Mesenchymal stem cell (in vitro differentiated cells and primary cell): ENCODE results near the gene ECE1.
"Not testable (repeated sequence)": the region's sequence is repeated elsewhere in the genome, so short reads cannot be mapped to it uniquely, and the experiment has no call there.

Experiments
- DNase-seq: peaks from one replicate; pipeline ENCODE4 v3.0.0-alpha.2; 2013
- H2AFZ ChIP-seq: one replicate; pipeline ENCODE4 v1.6.1; 2013; ENCODE audit warnings: low read depth, mild to moderate bottlenecking, control low read depth, inconsistent platforms, low read length, moderate library complexity
- H2AK5ac ChIP-seq: 2 replicates; pipeline ENCODE4 v1.6.1; 2013; ENCODE audit warnings: low read length, moderate library complexity, mild to moderate bottlenecking, inconsistent platforms; ENCODE audit not compliant: severe bottlenecking
- H2BK120ac ChIP-seq: one replicate; pipeline ENCODE4 v1.6.1; 2013; ENCODE audit warnings: low read depth, mild to moderate bottlenecking, inconsistent platforms, low read length, moderate library complexity
- H2BK12ac ChIP-seq, 2 experiments: one replicate each; pipeline ENCODE4 v1.6.1; 2013; ENCODE audit warnings: inconsistent platforms in 2 of 2, low read length in 2 of 2, mild to moderate bottlenecking in 2 of 2, moderate library complexity in 2 of 2, control low read depth in 1 of 2
- H2BK15ac ChIP-seq: one replicate; pipeline ENCODE4 v1.6.1; 2013; ENCODE audit warnings: mild to moderate bottlenecking, low read depth, inconsistent platforms; ENCODE audit not compliant: poor library complexity, severe bottlenecking
- H2BK5ac ChIP-seq: 2 replicates; pipeline ENCODE4 v1.6.1; 2013; ENCODE audit warnings: low read depth, mild to moderate bottlenecking, low read length, control low read depth, inconsistent platforms; ENCODE audit not compliant: poor library complexity, severe bottlenecking
- H3K14ac ChIP-seq, 2 experiments: one replicate each; pipeline ENCODE4 v1.6.1; 2013; ENCODE audit warnings: inconsistent platforms in 2 of 2, low read length in 2 of 2, control low read depth in 1 of 2, mild to moderate bottlenecking in 1 of 2, moderate library complexity in 1 of 2
- H3K18ac ChIP-seq, 2 experiments: one replicate each; pipeline ENCODE4 v1.6.1; 2013; ENCODE audit warnings: inconsistent platforms in 2 of 2, low read length in 2 of 2, control low read depth in 1 of 2, low read depth in 1 of 2, mild to moderate bottlenecking in 1 of 2
- H3K23ac ChIP-seq, 2 experiments: one replicate each; pipeline ENCODE4 v1.6.1; 2013; ENCODE audit warnings: inconsistent platforms in 2 of 2, low read length in 2 of 2, mild to moderate bottlenecking in 2 of 2, moderate library complexity in 2 of 2, control low read depth in 1 of 2
- H3K27ac ChIP-seq: 2 replicates; pipeline ENCODE4 v1.5.1; 2013; ENCODE audit warnings: mild to moderate bottlenecking, moderate library complexity, low read length, control low read depth, inconsistent platforms; ENCODE audit not compliant: poor library complexity, severe bottlenecking
- H3K27me3 ChIP-seq, 2 experiments: 2 replicates each; pipeline versions ENCODE4 v1.6.1 to v1.7.0; 2013; ENCODE audit warnings: low read length in 2 of 2, mild to moderate bottlenecking in 2 of 2, moderate library complexity in 2 of 2, control low read depth in 1 of 2, inconsistent platforms in 1 of 2; ENCODE audit not compliant: control insufficient read depth in 1 of 2, insufficient read depth in 1 of 2
- H3K36me3 ChIP-seq, 2 experiments: 2 replicates each; pipeline versions ENCODE4 v1.6.1 to v1.7.0; 2013; ENCODE audit warnings: low read length in 2 of 2, control low read depth in 1 of 2, inconsistent platforms in 1 of 2, low read depth in 1 of 2, mild to moderate bottlenecking in 1 of 2; ENCODE audit not compliant: insufficient read depth in 2 of 2, control insufficient read depth in 1 of 2
- H3K4ac ChIP-seq, 2 experiments: one replicate each; pipeline ENCODE4 v1.6.1; 2013; ENCODE audit warnings: inconsistent platforms in 2 of 2, low read length in 2 of 2, mild to moderate bottlenecking in 2 of 2, moderate library complexity in 2 of 2, control low read depth in 1 of 2, low read depth in 1 of 2
- H3K4me1 ChIP-seq: 2 replicates; pipeline ENCODE4 v1.6.1; 2013; ENCODE audit warnings: low read depth, low read length, control low read depth; ENCODE audit not compliant: control insufficient read depth, insufficient read depth
- H3K4me2 ChIP-seq: 2 replicates; pipeline ENCODE4 v1.6.1; 2013; ENCODE audit warnings: low read length, mild to moderate bottlenecking, inconsistent platforms; ENCODE audit not compliant: poor library complexity, severe bottlenecking
- H3K4me3 ChIP-seq, 2 experiments: 2 replicates each; pipeline versions ENCODE4 v1.5.1 to v1.7.0; 2013; ENCODE audit warnings: low read length in 2 of 2, mild to moderate bottlenecking in 2 of 2, control low read depth in 1 of 2, low read depth in 1 of 2; ENCODE audit not compliant: insufficient read depth in 1 of 2
- H3K79me1 ChIP-seq: replicated peaks from 2 replicates; pipeline ENCODE4 v1.6.1; 2013; ENCODE audit warnings: mild to moderate bottlenecking, control low read depth, low read length, inconsistent platforms; ENCODE audit not compliant: poor library complexity, severe bottlenecking
- H3K9ac ChIP-seq: 2 replicates; pipeline ENCODE4 v1.7.0; 2013; ENCODE audit warnings: mild to moderate bottlenecking, low read length, moderate library complexity
- H3K9me3 ChIP-seq: 2 replicates; pipeline ENCODE4 v1.7.0; 2013; ENCODE audit warnings: mild to moderate bottlenecking, low read length; ENCODE audit not compliant: control insufficient read depth
- H4K8ac ChIP-seq: one replicate; pipeline ENCODE4 v1.6.1; 2013; ENCODE audit warnings: inconsistent platforms, mild to moderate bottlenecking, low read length, moderate library complexity
- H4K91ac ChIP-seq: one replicate; pipeline ENCODE4 v1.6.1; 2013; ENCODE audit warnings: mild to moderate bottlenecking, low read length, inconsistent platforms
- WGBS: methylation state at CpG from one replicate; pipeline ENCODE4 v1.1.7; 2013; ENCODE audit warnings: mixed read lengths; 5-methylcytosine and 5-hydroxymethylcytosine counted together

ECE1 gene

GRCh38 chr1:21201238-21201637 lies 89.0 kb downstream of the ECE1 start:
- H4K8ac ChIP-seq, H3K23ac ChIP-seq, H3K27ac ChIP-seq, H3K36me3 ChIP-seq, H2BK120ac ChIP-seq, H3K9me3 ChIP-seq, H2AFZ ChIP-seq, H2BK5ac ChIP-seq, H4K91ac ChIP-seq, DNase-seq, H3K9ac ChIP-seq, H3K4me3 ChIP-seq, H2AK5ac ChIP-seq, H2BK15ac ChIP-seq, H2BK12ac ChIP-seq, H3K79me1 ChIP-seq, H3K4me2 ChIP-seq, H3K4me1 ChIP-seq, H3K18ac ChIP-seq, H3K14ac ChIP-seq, H3K4ac ChIP-seq, H3K27me3 ChIP-seq: not testable (repeated sequence)
- 96% methylated on average over 5 of the region's 5 CpGs for WGBS

GRCh38 chr1:21200767-21201166 lies 89.5 kb downstream of the ECE1 start:
- Histone ChIP-seq H3K18ac (no peak overlapping the region), H3K27me3 (no peaks in the 10 kb centered on the region), H2BK5ac (no peak overlapping the region), H2BK120ac (no peak overlapping the region), H3K36me3 (no peaks in the 10 kb centered on the region), H3K79me1 (no peaks in the 10 kb centered on the region), H2AK5ac (no peak overlapping the region), H3K4me3 (no peak overlapping the region), H3K4me2 (no peak overlapping the region), H3K4ac (no peak overlapping the region), H3K27ac (no peak overlapping the region), H3K9ac (no peak overlapping the region), H4K91ac (no peak overlapping the region), H3K14ac (no peak overlapping the region), H2BK12ac (no peak overlapping the region), H2AFZ (no peak overlapping the region), H3K23ac (no peak overlapping the region), H3K4me1 (no peaks in the 10 kb centered on the region), H4K8ac (no peak overlapping the region), H3K9me3 (no peaks in the 10 kb centered on the region), H2BK15ac (no peak overlapping the region)
- peak; percentile 77 for DNase-seq
- WGBS: 77% methylated on average over 6 of the region's 6 CpGs

GRCh38 chr1:21198929-21199328 lies 91.3 kb downstream of the ECE1 start:
- Histone ChIP-seq H2BK12ac (no peak overlapping the region), H2BK5ac (no peak overlapping the region), H2BK15ac (no peak overlapping the region), H3K79me1 (no peaks in the 10 kb centered on the region), H3K23ac (no peak overlapping the region), H2BK120ac (no peak overlapping the region), H4K91ac (no peak overlapping the region), H3K4me1 (no peaks in the 10 kb centered on the region), H3K9me3 (no peaks in the 10 kb centered on the region), H2AFZ (no peak overlapping the region), H3K4me2 (no peak overlapping the region), H3K4me3 (no peak overlapping the region), H3K27me3 (no peaks in the 10 kb centered on the region), H3K27ac (no peak overlapping the region), H3K18ac (no peak overlapping the region), H3K36me3 (no peaks in the 10 kb centered on the region), H3K9ac (no peak overlapping the region), H3K14ac (no peak overlapping the region), H4K8ac (no peak overlapping the region), H3K4ac (no peak overlapping the region), H2AK5ac (no peak overlapping the region)
- DNase-seq: no peak
- 51% methylated on average over 3 of the region's 4 CpGs for WGBS

GRCh38 chr1:21192871-21193270 lies 97.4 kb downstream of the ECE1 start:
- DNase-seq: no peak
- Histone ChIP-seq H3K4me3 (no peak overlapping the region), H2BK15ac (no peak overlapping the region), H2AK5ac (no peak overlapping the region), H3K4ac (no peak overlapping the region), H3K79me1 (no peaks in the 10 kb centered on the region), H4K8ac (no peak overlapping the region), H3K27ac (no peak overlapping the region), H3K36me3 (no peaks in the 10 kb centered on the region), H2BK12ac (no peak overlapping the region), H2BK120ac (no peak overlapping the region), H3K18ac (no peak overlapping the region), H3K9me3 (no peaks in the 10 kb centered on the region), H3K4me2 (no peak overlapping the region), H2BK5ac (no peak overlapping the region), H3K9ac (no peak overlapping the region), H3K27me3 (peaks cover 0 to 12% of the 10 kb centered on the region in 2 experiments), H4K91ac (no peak overlapping the region), H3K14ac (no peak overlapping the region), H3K23ac (no peak overlapping the region), H3K4me1 (no peaks in the 10 kb centered on the region), H2AFZ (no peak overlapping the region)
- 97% methylated on average over 3 of the region's 4 CpGs for WGBS
